NCI-H2107 treated with DMSO at 0.1 percent for 48 hours (cell line): Measurements from ENCODE around the gene SPECC1L.

Experiments used
- DNase-seq: peaks from one replicate; lab custom pipeline; 2025; ENCODE audit not compliant: unreplicated experiment; lab: John Stamatoyannopoulos, UW

Gene SPECC1L

GRCh38 chr22:24394254-24394653 lies 123.6 kb downstream of the SPECC1L start:
- DNase-seq = no peak

- DNase-seq = no peak
Measured at GRCh38 chr22:24398409-24398808, 127.8 kb downstream of the SPECC1L start.

GRCh38 chr22:24400034-24400725 lies 129.5 kb downstream of the SPECC1L start:
- DNase-seq = no peak

DNA sequence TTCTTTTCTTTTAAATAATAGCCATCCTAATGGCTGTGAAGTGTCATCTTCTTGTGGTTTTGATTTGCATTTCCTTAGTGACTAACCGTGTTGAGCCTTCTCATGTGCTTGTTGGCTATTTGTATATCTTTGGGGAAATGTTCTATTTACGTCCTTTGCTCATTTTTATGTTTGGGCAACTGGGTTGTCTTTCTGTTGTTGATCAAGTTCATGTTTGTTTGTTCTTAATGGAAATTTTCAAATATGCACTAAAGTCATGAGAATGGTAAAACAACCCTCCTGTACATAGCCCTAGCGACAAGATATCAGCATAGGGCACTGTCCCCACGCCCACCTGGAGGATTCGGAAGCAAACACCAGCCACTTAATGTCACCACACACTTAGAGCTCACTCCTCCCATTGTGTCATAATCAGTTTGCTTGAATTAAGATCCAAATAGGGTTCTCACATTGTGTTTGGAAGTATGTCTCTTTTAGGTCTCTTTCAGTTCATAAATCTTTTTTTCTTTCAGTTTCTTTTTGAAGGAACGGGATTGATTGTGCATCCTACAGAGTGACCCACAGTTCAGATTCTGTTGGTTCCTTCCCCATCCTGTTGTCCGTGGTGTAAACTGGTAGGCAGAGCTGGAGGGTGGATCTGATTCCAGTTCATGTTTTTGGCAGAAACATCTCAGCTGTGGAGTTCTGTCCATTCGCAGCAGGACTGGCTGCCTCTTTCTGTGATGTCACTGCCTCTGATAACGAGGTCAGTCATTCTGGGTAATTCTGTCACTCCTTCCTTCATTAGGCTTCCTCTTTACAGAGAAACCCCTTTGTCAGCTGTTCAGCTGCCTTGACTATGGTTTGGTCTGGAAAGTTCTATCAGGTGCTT lies 130.3 kb downstream of the SPECC1L start:
- no peak for DNase-seq

- no peak for DNase-seq
Measured at GRCh38 chr22:24401931-24402367, 131.3 kb downstream of the SPECC1L start.

- DNase-seq = no peak
Measured at GRCh38 chr22:24402460-24403192, 132.0 kb downstream of the SPECC1L start.

GRCh38 chr22:24403346-24403745 lies 132.7 kb downstream of the SPECC1L start:
- DNase-seq = no peak

DNA sequence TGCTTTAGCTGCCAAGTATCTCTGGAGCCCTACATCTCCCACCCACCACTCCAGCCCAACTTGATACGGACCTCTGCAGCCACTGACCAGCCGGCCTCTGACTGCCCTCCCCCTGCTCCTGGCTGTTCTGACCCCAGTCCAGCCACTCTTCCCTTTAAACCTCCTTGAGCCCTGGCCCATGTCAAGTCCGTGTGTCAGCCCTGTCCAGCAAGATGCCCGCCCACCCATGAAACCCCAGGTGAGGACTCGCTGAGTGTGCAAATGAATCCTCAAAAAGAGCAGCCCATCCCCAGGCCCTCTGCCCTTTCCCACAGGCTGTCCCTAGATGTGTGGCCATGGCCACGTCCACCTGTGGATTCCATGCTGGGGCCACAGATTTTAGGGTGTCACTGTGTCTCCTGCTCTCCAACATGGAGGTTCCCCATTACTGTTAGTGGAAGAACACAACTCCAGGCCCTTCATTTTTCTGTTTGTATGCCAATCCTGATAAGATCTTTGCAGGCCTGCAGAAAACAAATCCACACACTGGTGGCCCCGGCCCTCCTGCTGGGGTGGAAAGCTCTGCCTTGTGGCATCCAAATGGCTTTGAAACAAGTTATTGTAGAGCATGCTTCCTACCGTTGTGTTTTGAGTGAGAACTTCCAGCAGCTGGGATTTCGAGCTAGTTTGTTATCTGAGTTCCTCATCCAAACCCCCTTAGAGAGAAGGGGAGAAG lies 134.1 kb downstream of the SPECC1L start:
- DNase-seq = no peak

DNA sequence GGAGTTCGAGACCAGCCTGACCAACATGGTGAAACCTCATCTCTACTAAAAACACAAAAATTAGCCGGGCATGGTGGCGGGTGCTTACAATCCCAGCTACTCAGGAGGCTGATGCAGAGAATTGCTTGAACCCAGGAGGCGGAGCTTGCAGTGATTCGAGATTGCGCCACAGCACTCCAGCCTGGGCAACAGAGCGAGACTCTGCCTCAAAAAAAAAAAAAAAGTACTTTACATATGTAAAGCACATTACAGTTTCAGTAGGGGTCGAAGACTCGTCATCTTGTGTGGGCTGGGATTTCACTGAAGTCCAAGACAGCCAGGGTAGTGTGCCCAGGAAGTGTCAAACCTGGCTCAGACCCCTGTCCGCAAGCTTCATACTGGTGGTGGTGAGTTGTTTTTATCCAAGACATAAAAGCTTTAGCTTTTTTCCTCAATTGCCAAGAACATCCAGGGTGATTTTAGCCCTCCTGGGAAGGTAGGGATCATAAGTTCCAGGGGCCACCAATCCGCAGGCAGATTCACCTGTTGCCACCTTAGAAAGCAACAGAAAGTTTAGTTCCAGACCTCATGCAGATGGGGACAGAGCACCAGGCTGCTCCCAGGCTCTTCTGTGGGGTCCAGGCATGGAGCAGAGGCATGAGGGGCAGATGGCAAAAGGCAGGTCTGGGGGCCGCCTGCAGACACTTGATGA lies 135.1 kb downstream of the SPECC1L start:
- no peak for DNase-seq

- no peak for DNase-seq
Measured at GRCh38 chr22:24406322-24407277, 136.0 kb downstream of the SPECC1L start.

- no peak for DNase-seq
Measured at GRCh38 chr22:24407278-24407665, 136.6 kb downstream of the SPECC1L start.

DNA sequence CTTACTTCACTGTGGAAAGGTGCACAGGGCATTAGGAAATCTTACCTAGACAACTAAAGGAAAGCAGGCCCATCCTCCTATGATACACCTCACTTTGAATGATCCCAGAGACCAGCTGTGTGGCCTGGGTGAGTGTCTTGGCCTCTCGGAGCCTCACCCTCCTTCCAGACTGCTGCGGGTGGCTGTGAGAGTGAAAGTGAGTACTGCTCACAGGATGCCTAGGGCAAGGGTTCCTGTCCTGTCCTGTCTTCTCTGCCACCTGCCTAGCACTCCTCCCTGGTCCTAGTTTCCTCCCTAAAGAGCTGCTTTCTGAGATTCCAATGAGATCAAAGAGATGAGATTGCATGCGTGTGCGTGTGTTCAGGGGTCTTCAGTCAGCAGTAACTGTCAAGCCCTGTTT lies 137.3 kb downstream of the SPECC1L start:
- DNase-seq = no peak

- DNase-seq = no peak
Measured at GRCh38 chr22:24408630-24409029, 138.0 kb downstream of the SPECC1L start.

DNA sequence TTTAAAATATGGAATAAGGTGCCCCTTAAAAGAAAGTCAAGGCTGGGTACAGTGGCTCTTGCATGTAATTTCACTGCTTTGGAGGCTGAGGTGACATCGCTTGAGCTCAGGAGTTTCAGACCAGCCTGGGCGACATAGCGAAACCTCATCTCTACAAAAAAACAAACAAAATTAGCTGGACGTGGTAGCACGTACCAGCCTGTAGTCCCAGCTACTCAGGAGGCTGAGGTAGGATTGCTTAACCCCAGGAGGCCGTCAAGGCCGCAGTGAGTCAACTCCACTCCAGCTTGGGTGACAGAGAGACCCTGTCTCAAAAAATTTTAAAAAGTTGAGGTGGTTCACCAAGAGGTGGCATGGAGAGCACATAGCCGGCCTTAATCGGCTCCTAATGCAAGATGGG lies 139.1 kb downstream of the SPECC1L start:
- DNase-seq = no peak

DNA sequence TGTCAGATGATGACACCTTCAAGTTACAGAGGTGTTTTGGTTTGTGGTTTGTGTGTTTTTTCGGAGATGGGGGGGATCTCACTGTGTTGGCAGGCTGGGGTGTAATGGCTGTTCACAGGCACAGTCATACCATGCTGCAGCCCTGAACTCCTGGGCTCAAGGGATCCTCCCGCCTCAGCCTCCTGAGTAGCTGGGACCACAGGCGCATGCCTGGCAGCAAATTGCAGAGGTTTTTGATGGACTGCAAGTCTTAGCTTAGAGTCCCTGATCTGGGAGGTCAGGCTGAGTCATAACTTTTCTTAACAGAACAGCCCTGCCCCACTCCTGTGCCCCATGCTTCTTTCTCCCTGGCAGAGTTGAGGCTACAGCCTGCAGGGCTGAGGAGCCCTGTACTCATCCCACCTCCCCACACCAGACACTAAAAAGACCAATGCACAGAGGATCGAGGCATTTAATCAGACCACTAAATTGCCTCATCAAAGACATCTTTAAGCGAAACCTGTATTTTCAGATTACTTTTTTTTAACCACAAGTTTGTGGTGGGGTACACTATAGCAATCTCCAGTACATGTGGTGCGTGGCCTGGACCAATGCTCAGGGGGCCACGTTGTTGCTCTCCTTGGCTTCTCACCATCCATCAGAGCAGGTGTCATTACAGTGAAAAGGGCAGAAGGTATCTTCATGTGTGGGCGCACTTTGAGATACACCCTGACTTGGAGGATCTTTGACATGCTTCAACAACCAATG lies 139.7 kb downstream of the SPECC1L start:
- DNase-seq = no peak

- no peak for DNase-seq
Measured at GRCh38 chr22:24411256-24412004, 140.8 kb downstream of the SPECC1L start.

DNA sequence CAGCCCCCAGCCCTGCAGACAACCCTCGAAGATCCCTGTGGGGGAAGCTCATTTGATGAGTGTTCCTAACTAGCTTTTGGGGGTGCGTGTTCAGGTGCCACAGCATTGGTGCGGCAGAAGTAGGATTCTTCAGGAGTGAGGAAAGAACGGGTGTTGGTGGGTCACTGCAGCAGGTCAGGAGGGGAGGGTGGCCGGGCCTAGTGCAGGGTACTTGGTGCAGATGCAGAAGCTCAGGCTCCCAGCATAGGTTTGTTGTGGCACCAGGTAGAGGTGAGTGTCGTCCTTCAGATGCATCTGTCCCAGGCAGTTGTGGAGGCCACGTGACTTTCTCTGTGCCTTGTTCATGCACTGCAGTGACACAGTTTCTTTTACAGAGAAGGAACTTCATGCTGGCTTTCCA lies 141.6 kb downstream of the SPECC1L start:
- DNase-seq = no peak

- no peak for DNase-seq
Measured at GRCh38 chr22:24413271-24413670, 142.6 kb downstream of the SPECC1L start.
